Nephron progenitor cell (in vitro differentiated cells): ENCODE data around the gene PSME3IP1.

Source experiments
- DNase-seq: peaks from one replicate; pipeline ENCODE4 v3.0.0; 2021
- H3K27ac Mint-ChIP-seq: 2 replicates; pipeline ENCODE4 v1.8.0; 2021; ENCODE audit warnings: mild to moderate bottlenecking, moderate library complexity, mixed read lengths
- H3K27me3 Mint-ChIP-seq: 2 replicates; pipeline ENCODE4 v1.8.0; 2021; ENCODE audit warnings: mild to moderate bottlenecking, low read depth, mixed read lengths; ENCODE audit not compliant: poor library complexity
- H3K36me3 Mint-ChIP-seq: 2 replicates; pipeline ENCODE4 v1.8.0; 2021; ENCODE audit warnings: low read depth, mixed read lengths
- H3K4me1 Mint-ChIP-seq: 2 replicates; pipeline ENCODE4 v1.8.0; 2021; ENCODE audit warnings: mixed read lengths
- H3K4me3 Mint-ChIP-seq: 2 replicates; pipeline ENCODE4 v1.8.0; 2021; ENCODE audit warnings: mild to moderate bottlenecking, moderate library complexity, mixed read lengths
- H3K9me3 Mint-ChIP-seq: 2 replicates; pipeline ENCODE4 v1.8.0; 2021; ENCODE audit warnings: mild to moderate bottlenecking, moderate library complexity, mixed read lengths
- TF ChIP-seq, protein P1 (sequence below): fragments of 200-600 bp; sonication (generic); IDR thresholded peaks from 2 replicates; pipeline ENCODE4 v1.5.0; 2021; ENCODE audit warnings: antibody characterized with exemption

Gene PSME3IP1

DNA sequence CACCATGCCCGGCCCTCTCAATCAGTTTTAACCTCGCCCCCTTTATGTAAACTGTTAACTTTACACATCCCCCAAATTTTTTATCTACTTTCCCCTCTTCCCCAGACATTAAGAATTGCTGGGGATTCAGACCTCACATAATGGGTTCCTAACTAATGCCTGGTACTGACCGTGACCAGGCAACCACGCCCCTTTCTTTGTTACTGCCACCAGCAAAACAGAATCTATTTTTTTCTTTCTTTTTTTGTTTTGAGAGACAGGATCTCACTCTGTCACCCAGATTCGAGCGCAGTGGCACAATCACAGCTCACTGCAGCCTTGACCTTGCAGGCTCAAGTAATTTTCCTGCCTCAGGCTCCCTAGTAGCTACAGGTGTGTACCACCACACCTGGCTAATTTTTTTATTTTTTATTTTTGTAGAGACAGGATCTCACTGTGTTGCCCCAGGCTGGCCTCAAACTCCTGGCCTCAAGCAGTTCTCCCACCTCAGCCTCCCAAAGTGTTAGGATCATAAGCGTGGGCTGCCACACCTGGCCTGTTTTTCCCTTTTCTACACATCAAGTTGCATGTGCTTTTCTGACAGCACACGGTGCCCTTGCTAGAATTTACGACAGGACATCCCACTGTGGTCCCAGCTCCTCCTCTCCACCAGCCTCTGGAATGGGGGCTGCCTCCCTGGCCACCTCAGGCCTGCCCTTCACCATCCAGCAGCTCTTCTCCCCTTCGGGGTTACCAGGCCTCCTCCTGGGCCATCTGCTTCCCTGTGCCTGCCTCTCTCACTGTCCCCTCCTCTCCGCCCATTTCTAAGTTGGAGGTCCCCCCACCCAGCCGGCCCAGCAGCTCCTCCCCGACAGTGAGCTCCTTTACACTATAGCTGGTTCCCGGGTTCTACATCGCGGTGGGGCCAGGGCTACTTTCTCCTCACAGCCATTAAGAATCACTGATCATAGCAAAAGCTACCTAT is 82.7 kb downstream of the PSME3IP1 start:
- no peaks in the 10 kb centered on the region for H3K36me3 Mint-ChIP-seq
- peaks cover 5% of the 10 kb centered on the region for H3K27me3 Mint-ChIP-seq
- H3K9me3 Mint-ChIP-seq: no peaks in the 10 kb centered on the region
- no peak overlapping the region for H3K27ac Mint-ChIP-seq
- H3K4me1 Mint-ChIP-seq: peaks cover 37% of the 10 kb centered on the region
- no peak overlapping the region for H3K4me3 Mint-ChIP-seq
- no peak for DNase-seq
- TF ChIP-seq, protein P1, sequence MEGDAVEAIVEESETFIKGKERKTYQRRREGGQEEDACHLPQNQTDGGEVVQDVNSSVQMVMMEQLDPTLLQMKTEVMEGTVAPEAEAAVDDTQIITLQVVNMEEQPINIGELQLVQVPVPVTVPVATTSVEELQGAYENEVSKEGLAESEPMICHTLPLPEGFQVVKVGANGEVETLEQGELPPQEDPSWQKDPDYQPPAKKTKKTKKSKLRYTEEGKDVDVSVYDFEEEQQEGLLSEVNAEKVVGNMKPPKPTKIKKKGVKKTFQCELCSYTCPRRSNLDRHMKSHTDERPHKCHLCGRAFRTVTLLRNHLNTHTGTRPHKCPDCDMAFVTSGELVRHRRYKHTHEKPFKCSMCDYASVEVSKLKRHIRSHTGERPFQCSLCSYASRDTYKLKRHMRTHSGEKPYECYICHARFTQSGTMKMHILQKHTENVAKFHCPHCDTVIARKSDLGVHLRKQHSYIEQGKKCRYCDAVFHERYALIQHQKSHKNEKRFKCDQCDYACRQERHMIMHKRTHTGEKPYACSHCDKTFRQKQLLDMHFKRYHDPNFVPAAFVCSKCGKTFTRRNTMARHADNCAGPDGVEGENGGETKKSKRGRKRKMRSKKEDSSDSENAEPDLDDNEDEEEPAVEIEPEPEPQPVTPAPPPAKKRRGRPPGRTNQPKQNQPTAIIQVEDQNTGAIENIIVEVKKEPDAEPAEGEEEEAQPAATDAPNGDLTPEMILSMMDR: no peak
